ENCODE results near the gene UBXN7. TPM values are rescaled to one million over a fixed set of nuclear protein-coding genes. Genes with fewer than 3 reads are reported as not detected.

The UBXN7 gene
- total RNA-seq, 1 experiment from 2014 or later: 67.0 TPM

DNA sequence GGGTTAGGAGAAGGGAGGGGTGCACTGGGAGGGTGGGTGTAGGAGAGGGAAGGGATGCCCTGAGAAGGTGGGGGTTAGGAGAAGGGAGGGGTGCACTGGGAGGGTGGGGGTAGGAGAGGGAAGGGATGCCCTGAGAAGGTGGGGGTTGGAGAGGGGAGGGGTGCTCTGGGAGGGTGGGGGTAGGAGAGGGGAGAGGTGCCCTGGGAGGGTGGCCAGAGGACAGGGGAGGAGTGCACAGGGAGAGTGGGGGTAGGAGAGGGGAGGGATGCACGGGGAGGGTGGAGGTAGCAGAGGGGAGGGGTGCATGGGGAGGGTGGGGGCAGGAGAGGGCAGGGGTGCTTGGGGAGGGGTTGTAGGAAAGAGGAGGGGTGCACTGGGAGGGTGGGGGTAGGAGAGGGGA lies 97.2 kb downstream of the UBXN7 start:
- H3K27ac ChIP-seq (ENCODE audit: low read depth, low read length): no peak overlapping the region
- no peaks in the 10 kb centered on the region for H3K9me3 ChIP-seq (ENCODE audit: control insufficient read depth in 1 of 2, insufficient read depth in 1 of 2, low read depth in 1 of 2, low read length in 2 of 2)
- BruUV-seq (replicated peaks): no TSS peak
- H3K27me3 ChIP-seq (ENCODE audit: insufficient read depth, low read length): no peaks in the 10 kb centered on the region
- DNase-seq (ENCODE audit: low read depth, low spot score) (no peak), ATAC-seq (no peak)
- CTCF ChIA-PET: no interaction called here
- H2AFZ ChIP-seq (ENCODE audit: low read depth, low read length, poor library complexity, severe bottlenecking): no peak overlapping the region
- H3K9me2 ChIP-seq (ENCODE audit: insufficient read depth): no peaks in the 10 kb centered on the region
- no peaks in the 10 kb centered on the region; the same call in 1 of the 2 replicates for H3K79me2 ChIP-seq (ENCODE audit: insufficient read depth, low read length)
- TF ChIP-seq EGR1 (IDR thresholded peaks at IDR 0.05; ENCODE audit: low read depth) (no peak), POLR2AphosphoS5 (IDR thresholded peaks at IDR 0.05; ENCODE audit: low read depth, low read length) (no peak), ZFX (IDR thresholded peaks at IDR 0.05) (no peak)
- TF ChIP-seq, protein P1, sequence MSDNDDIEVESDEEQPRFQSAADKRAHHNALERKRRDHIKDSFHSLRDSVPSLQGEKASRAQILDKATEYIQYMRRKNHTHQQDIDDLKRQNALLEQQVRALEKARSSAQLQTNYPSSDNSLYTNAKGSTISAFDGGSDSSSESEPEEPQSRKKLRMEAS (IDR thresholded peaks at IDR 0.05): no peak
- H3K4me2 ChIP-seq (ENCODE audit: low read length): no peak overlapping the region
- RAD21 ChIA-PET (ENCODE audit: low non-redundant PET in 1 of 2, low total read pairs in 2 of 2, uncharacterized antibody in 2 of 2, unreplicated experiment in 2 of 2): no interaction called here
- H4K20me1 ChIP-seq (ENCODE audit: insufficient read depth): no peaks in the 10 kb centered on the region
- POLR2A ChIA-PET: no interaction called here
- H3K36me3 ChIP-seq (ENCODE audit: control insufficient read depth in 1 of 2, insufficient read depth in 2 of 2, low read length in 2 of 2): no peaks in the 10 kb centered on the region
- intact Hi-C loops (cut with micrococcal nuclease): loop anchor here (5.0 kb wide), 1 partner anchor 167 kb away; the partner anchor contains the start of gene RNF168
- H3K9ac ChIP-seq (ENCODE audit: low read length): no peak overlapping the region
- no peak overlapping the region for H3K4me3 ChIP-seq (replicated peaks in 1 of 2; ENCODE audit: low read depth in 1 of 2, low read length in 2 of 2)
- H3K4me1 ChIP-seq (ENCODE audit: control insufficient read depth in 1 of 2, insufficient read depth in 2 of 2, low read length in 2 of 2): peaks cover 39 to 47% of the 10 kb centered on the region in 2 experiments

DNA sequence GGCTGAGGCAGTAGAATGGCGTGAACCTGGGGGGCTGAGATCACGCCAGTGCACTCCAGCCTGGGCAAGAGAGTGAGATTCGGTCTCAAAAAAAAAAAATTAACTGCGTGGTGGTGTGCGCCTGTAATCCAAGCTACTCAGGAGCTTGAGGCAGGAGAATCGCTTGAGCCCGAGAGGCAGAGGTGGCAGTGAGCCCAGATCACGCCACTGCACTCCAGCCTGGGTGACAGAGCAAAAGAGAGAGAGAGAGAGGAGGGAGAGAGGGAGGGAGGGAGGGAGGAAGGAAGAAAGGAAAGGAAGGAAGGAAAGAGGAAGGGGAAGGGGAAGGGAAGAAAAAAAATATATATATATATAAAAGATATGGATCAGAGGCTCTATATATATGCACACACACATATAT lies 100.1 kb downstream of the UBXN7 start:
- no peaks in the 10 kb centered on the region for H3K9me3 ChIP-seq (ENCODE audit: control insufficient read depth in 1 of 2, insufficient read depth in 1 of 2, low read depth in 1 of 2, low read length in 2 of 2)
- no peaks in the 10 kb centered on the region for H4K20me1 ChIP-seq (ENCODE audit: insufficient read depth)
- H3K9ac ChIP-seq (ENCODE audit: low read length): no peak overlapping the region
- ATAC-seq (no peak), DNase-seq (ENCODE audit: low read depth, low spot score) (no peak)
- ChIA-PET CTCF (no interaction called here), RAD21 (ENCODE audit: low non-redundant PET in 1 of 2, low total read pairs in 2 of 2, uncharacterized antibody in 2 of 2, unreplicated experiment in 2 of 2) (no interaction called here), POLR2A (no interaction called here)
- H3K4me2 ChIP-seq (ENCODE audit: low read length): no peak overlapping the region
- no peak overlapping the region for H3K4me3 ChIP-seq (replicated peaks in 1 of 2; ENCODE audit: low read depth in 1 of 2, low read length in 2 of 2)
- intact Hi-C loops (cut with micrococcal nuclease): no loop called here
- no peak overlapping the region for H3K27ac ChIP-seq (ENCODE audit: low read depth, low read length)
- no TSS peak for BruUV-seq (replicated peaks)
- no peaks in the 10 kb centered on the region for H3K9me2 ChIP-seq (ENCODE audit: insufficient read depth)
- H3K36me3 ChIP-seq (ENCODE audit: control insufficient read depth in 1 of 2, insufficient read depth in 2 of 2, low read length in 2 of 2): no peaks in the 10 kb centered on the region
- no peaks in the 10 kb centered on the region; the same call in 1 of the 2 replicates for H3K79me2 ChIP-seq (ENCODE audit: insufficient read depth, low read length)
- TF ChIP-seq, protein P2, sequence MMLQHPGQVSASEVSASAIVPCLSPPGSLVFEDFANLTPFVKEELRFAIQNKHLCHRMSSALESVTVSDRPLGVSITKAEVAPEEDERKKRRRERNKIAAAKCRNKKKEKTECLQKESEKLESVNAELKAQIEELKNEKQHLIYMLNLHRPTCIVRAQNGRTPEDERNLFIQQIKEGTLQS (IDR thresholded peaks at IDR 0.05): no peak
- TF ChIP-seq SRF (IDR thresholded peaks at IDR 0.05; ENCODE audit: low read depth) (no peak), POLR2A (IDR thresholded peaks at IDR 0.05; ENCODE audit: borderline replicate concordance, extremely low read depth, insufficient read depth, insufficient read length) (no peak), EGR1 (IDR thresholded peaks at IDR 0.05; ENCODE audit: low read depth) (no peak), CBX3 (IDR thresholded peaks at IDR 0.05; ENCODE audit: low read depth) (no peak), CEBPB (IDR thresholded peaks at IDR 0.05; ENCODE audit: low read depth) (no peak)
- TF ChIP-seq, protein P3, sequence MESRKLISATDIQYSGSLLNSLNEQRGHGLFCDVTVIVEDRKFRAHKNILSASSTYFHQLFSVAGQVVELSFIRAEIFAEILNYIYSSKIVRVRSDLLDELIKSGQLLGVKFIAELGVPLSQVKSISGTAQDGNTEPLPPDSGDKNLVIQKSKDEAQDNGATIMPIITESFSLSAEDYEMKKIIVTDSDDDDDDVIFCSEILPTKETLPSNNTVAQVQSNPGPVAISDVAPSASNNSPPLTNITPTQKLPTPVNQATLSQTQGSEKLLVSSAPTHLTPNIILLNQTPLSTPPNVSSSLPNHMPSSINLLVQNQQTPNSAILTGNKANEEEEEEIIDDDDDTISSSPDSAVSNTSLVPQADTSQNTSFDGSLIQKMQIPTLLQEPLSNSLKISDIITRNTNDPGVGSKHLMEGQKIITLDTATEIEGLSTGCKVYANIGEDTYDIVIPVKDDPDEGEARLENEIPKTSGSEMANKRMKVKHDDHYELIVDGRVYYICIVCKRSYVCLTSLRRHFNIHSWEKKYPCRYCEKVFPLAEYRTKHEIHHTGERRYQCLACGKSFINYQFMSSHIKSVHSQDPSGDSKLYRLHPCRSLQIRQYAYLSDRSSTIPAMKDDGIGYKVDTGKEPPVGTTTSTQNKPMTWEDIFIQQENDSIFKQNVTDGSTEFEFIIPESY (IDR thresholded peaks at IDR 0.05; ENCODE audit: extremely low read depth, insufficient replicate concordance, low read length): no peak
- TF ChIP-seq, protein P4, sequence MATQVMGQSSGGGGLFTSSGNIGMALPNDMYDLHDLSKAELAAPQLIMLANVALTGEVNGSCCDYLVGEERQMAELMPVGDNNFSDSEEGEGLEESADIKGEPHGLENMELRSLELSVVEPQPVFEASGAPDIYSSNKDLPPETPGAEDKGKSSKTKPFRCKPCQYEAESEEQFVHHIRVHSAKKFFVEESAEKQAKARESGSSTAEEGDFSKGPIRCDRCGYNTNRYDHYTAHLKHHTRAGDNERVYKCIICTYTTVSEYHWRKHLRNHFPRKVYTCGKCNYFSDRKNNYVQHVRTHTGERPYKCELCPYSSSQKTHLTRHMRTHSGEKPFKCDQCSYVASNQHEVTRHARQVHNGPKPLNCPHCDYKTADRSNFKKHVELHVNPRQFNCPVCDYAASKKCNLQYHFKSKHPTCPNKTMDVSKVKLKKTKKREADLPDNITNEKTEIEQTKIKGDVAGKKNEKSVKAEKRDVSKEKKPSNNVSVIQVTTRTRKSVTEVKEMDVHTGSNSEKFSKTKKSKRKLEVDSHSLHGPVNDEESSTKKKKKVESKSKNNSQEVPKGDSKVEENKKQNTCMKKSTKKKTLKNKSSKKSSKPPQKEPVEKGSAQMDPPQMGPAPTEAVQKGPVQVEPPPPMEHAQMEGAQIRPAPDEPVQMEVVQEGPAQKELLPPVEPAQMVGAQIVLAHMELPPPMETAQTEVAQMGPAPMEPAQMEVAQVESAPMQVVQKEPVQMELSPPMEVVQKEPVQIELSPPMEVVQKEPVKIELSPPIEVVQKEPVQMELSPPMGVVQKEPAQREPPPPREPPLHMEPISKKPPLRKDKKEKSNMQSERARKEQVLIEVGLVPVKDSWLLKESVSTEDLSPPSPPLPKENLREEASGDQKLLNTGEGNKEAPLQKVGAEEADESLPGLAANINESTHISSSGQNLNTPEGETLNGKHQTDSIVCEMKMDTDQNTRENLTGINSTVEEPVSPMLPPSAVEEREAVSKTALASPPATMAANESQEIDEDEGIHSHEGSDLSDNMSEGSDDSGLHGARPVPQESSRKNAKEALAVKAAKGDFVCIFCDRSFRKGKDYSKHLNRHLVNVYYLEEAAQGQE (IDR thresholded peaks at IDR 0.05; ENCODE audit: low read depth): no peak
- TF ChIP-seq, protein P1 (IDR thresholded peaks at IDR 0.05): no peak
- H3K4me1 ChIP-seq (ENCODE audit: control insufficient read depth in 1 of 2, insufficient read depth in 2 of 2, low read length in 2 of 2): peaks cover 16 to 19% of the 10 kb centered on the region in 2 experiments
- H3K27me3 ChIP-seq (ENCODE audit: insufficient read depth, low read length): no peaks in the 10 kb centered on the region
- no peak overlapping the region for H2AFZ ChIP-seq (ENCODE audit: low read depth, low read length, poor library complexity, severe bottlenecking)
